Lung (tissue), 12 donors: Measurements from ENCODE around the gene TMBIM6. TPM values are rescaled to one million over a fixed set of nuclear protein-coding genes. Genes with fewer than 3 reads are reported as not detected.
"Not testable (repeated sequence)": the region's sequence is repeated elsewhere in the genome, so short reads cannot be mapped to it uniquely, and the experiment has no call there.

ENCODE experiments used
- ATAC-seq: fragments of 200-7000 bp; cut with Tn5 transposase; one replicate; pipeline ENCODE4 v1.9.1; 2020; ENCODE audit warnings: moderate number of reproducible peaks; ENCODE audit not compliant: insufficient read depth, low FRiP score
- DNase-seq, 3 donors: peaks; one replicate each; pipeline ENCODE4 v3.0.0-alpha.2; 2013 to 2017
- H3K27ac ChIP-seq, 2 donors: one replicate each; pipeline ENCODE4 v1.5.1; 2013; ENCODE audit warnings: mild to moderate bottlenecking in 2 of 2, moderate library complexity in 2 of 2, control low read depth in 1 of 2, inconsistent platforms in 1 of 2, low read depth in 1 of 2, low read length in 1 of 2
- H3K27me3 ChIP-seq, 3 donors: one replicate each; pipeline ENCODE4 v1.5.1; 2013; ENCODE audit warnings: low read length in 2 of 3; ENCODE audit not compliant: control insufficient read depth in 3 of 3, insufficient read depth in 3 of 3
- H3K36me3 ChIP-seq, 4 donors: one replicate each; pipeline ENCODE4 v1.5.1; 2013; ENCODE audit warnings: low read length in 4 of 4, mild to moderate bottlenecking in 1 of 4, moderate library complexity in 1 of 4; ENCODE audit not compliant: control insufficient read depth in 4 of 4, insufficient read depth in 4 of 4
- H3K4me1 ChIP-seq, 5 donors: one replicate each; pipeline ENCODE4 v1.5.1; 2013; ENCODE audit warnings: low read length in 5 of 5, mild to moderate bottlenecking in 2 of 5, moderate library complexity in 1 of 5; ENCODE audit not compliant: control insufficient read depth in 5 of 5, insufficient read depth in 5 of 5
- H3K4me3 ChIP-seq: one replicate; pipeline ENCODE4 v1.5.1; 2013; ENCODE audit warnings: mild to moderate bottlenecking, control low read depth, moderate library complexity
- H3K9ac ChIP-seq, 2 donors: one replicate each; pipeline ENCODE4 v1.5.1; 2013; ENCODE audit warnings: low read length in 2 of 2, control low read depth in 1 of 2; ENCODE audit not compliant: insufficient read depth in 1 of 2
- H3K9me3 ChIP-seq, 4 donors: one replicate each; pipeline ENCODE4 v1.5.1; 2013; ENCODE audit warnings: low read length in 3 of 4, mild to moderate bottlenecking in 1 of 4, moderate library complexity in 1 of 4; ENCODE audit not compliant: control insufficient read depth in 4 of 4, insufficient read depth in 3 of 4
- CTCF ChIP-seq: IDR thresholded peaks from 2 replicates; pipeline ENCODE4 v1.5.1; 2012; ENCODE audit warnings: mild to moderate bottlenecking; ENCODE audit errors: control extremely low read depth, extremely low read depth
- WGBS, 2 donors: extraction: QIAGEN DNeasy Blood & Tissue Kit; methylation state at CpG; one replicate each; pipeline ENCODE4 v1.1.7; 2013; 5-methylcytosine and 5-hydroxymethylcytosine counted together
- polyA plus RNA-seq, 2 donors: library from polyadenylated mRNA; stranded (reverse); fragments of 200-250 nt; gene quantifications; one replicate each; pipeline ENCODE4 v1.2.1, GENCODE V29; 2013
- total RNA-seq, 2 donors: library from RNA; depleted of rRNA in 1 of 2; stranded (reverse); fragments of >200 nt in 1 of 2; gene quantifications; one replicate each; pipeline ENCODE4 v1.2.1, GENCODE V29; 2014 to 2021
- donor health status: control.
- donor health status: control.
- donor health status: Bipolar disorder and iron deficiency.
- donor health status: healthy.
- donor health status: DM: yes; HTN: yes; CAD: no.

TMBIM6 gene
- total and polyA plus RNA-seq, 4 donors: 231 to 661 (median 485) TPM

- ATAC-seq (no peak), DNase-seq (no peak)
- Histone ChIP-seq H3K36me3 (no peaks in the 10 kb centered on the region), H3K27ac (no peak overlapping the region), H3K4me3 (no peak overlapping the region), H3K27me3 (no peaks in the 10 kb centered on the region), H3K4me1 (peaks cover 0 to 34% (median 13%) of the 10 kb centered on the region in 5 donors), H3K9ac (peak overlapping the region in 1 of 2 donors; percentile 36), H3K9me3 (no peaks in the 10 kb centered on the region)
- TF ChIP-seq CTCF: no peak
- 40 to 43% methylated on average over 11 of the region's 11 CpGs for WGBS, 2 donors
Measured at GRCh38 chr12:49707812-49708147, 33.6 kb upstream of the TMBIM6 start.

GRCh38 chr12:49708851-49709250 lies 32.5 kb upstream of the TMBIM6 start:
- ATAC-seq (no peak), DNase-seq (no peak)
- Histone ChIP-seq H3K4me1 (peaks cover 0 to 24% (median 6%) of the 10 kb centered on the region in 5 donors), H3K4me3 (no peak overlapping the region), H3K9ac (no peak overlapping the region), H3K9me3 (no peaks in the 10 kb centered on the region), H3K27ac (no peak overlapping the region), H3K36me3 (no peaks in the 10 kb centered on the region), H3K27me3 (no peaks in the 10 kb centered on the region)
- no peak for TF ChIP-seq CTCF
- 94% methylated on average over 3 of the region's 3 CpGs for WGBS, 2 donors

GRCh38 chr12:49713952-49714351 lies 27.4 kb upstream of the TMBIM6 start:
- DNase-seq, H3K27me3 ChIP-seq, H3K4me3 ChIP-seq, H3K9ac ChIP-seq, H3K27ac ChIP-seq, H3K9me3 ChIP-seq, H3K4me1 ChIP-seq, H3K36me3 ChIP-seq, ATAC-seq: not testable (repeated sequence)
- WGBS, 2 donors: 85 to 91% methylated on average over 3 of the region's 3 CpGs

GRCh38 chr12:49716553-49716952 lies 24.8 kb upstream of the TMBIM6 start:
- H3K9me3 ChIP-seq: no peaks in the 10 kb centered on the region
- no peak overlapping the region for H3K27ac ChIP-seq
- TF ChIP-seq CTCF: no peak
- DNase-seq: no peak
- H3K9ac ChIP-seq: no peak overlapping the region
- no peaks in the 10 kb centered on the region for H3K4me1 ChIP-seq
- H3K27me3 ChIP-seq: no peaks in the 10 kb centered on the region
- no peak for ATAC-seq
- no peaks in the 10 kb centered on the region for H3K36me3 ChIP-seq
- H3K4me3 ChIP-seq: no peak overlapping the region
- WGBS, 2 donors: 71 to 78% methylated on average over 2 of the region's 2 CpGs

DNA sequence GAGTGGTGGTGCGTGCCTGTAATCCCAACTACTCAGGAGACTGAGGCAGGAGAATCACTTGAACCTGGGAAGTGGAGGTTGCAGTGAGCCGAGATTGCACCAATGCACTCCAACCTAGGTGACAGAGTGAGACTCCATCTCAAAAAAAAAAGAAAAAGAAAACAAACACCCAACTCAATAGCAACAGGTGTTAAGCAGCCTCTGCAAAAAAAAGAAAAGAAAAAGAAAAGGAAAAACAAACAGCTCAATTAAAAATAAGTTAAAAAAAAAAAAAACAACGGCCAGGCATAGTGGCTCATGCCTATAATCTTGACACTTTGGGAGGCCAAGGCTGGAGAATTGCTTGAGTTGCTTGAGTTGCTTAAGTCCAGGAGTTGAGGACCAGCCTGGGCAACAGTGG lies 23.6 kb upstream of the TMBIM6 start:
- not testable (repeated sequence) for H3K27ac ChIP-seq, H3K9me3 ChIP-seq, H3K27me3 ChIP-seq, H3K4me3 ChIP-seq, H3K9ac ChIP-seq, H3K36me3 ChIP-seq, H3K4me1 ChIP-seq, ATAC-seq, DNase-seq
- WGBS, 2 donors: 95 to 96% methylated on average over 3 of the region's 3 CpGs
